HG03060 (cell line): ENCODE data around the gene IGF2BP1.
"Not testable (repeated sequence)": the region's sequence is repeated elsewhere in the genome, so short reads cannot be mapped to it uniquely, and the experiment has no call there.

Source experiments
- ATAC-seq: cut with Tn5 transposase; IDR thresholded peaks from one replicate; pipeline ENCODE4 v1.9.1; 2021; ENCODE audit warnings: low read depth, moderate number of reproducible peaks; ENCODE audit not compliant: unreplicated experiment

IGF2BP1 gene

GRCh38 chr17:49086316-49086605 lies 89.1 kb downstream of the IGF2BP1 start:
- ATAC-seq, result no peak

DNA sequence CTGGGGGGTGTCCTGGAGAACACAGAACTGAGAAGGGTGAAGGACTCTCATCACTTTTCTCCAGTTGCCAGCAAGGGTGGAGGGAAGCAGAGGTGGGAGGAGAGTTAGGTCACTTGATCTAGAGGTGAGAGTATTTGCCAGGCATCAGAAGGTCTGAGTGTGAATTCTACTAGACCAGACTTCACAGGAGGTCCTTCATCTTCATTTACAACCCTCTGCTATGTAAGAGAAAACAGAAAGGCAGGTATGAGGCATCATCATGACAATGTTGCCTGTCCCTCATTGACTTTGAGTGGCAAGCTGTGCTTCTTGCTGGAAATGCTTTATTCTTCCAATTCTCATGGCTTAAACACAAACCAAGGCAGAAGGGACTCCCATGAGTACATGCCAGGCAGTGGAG lies 89.5 kb downstream of the IGF2BP1 start:
- ATAC-seq, result no peak

DNA sequence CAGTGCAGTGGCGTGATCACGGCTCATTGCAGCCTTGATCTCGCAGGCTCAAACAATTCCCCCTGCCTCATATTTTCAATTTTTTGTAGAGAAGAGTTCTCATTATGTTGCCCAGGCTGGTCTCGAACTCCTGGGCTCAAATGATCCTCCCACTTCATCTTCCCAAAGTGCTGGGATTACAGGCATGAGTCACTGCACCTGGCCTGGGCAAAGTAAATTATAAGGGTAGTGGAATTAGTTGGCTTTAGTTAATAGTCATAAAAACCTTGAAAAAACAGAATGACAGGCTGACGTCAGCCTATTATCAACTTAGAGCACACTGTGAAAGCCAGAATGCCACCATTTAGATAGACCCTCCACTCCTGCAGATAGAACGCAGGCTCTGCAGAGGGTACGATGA lies 91.9 kb downstream of the IGF2BP1 start:
- no peak for ATAC-seq

DNA sequence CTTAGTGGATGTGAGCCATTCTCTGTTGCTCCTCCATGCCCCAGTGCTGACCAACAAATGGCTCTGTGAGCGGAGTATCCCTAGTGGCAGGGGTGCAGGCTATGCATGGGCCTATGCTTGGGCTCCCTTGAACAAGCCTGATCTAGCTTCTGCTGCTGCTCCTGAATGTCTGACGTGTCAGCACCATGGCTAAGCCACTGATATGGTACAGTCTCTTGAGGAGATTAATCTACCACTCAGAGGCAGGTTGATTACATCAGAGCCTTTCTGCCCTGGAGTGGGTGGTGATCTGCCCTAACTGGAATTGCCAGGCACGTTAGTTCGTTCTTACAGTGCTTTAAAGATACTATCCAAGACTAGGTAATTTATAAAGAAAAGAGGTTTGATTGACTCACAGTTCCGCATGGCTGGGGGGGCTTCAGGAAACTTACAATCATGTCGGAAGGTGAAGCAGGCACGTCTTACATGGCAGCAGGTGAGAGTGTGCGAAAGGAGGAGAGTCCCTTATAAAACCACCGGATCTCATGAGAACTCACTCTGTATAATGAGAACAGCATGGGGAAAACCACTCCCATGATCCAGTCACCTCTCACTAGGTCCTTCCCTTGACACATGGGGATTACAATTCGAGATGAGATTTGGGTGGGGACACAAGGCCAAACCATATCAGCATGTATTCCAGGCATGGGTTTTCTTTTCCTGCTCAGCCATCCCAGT lies 93.9 kb downstream of the IGF2BP1 start:
- no peak for ATAC-seq

DNA sequence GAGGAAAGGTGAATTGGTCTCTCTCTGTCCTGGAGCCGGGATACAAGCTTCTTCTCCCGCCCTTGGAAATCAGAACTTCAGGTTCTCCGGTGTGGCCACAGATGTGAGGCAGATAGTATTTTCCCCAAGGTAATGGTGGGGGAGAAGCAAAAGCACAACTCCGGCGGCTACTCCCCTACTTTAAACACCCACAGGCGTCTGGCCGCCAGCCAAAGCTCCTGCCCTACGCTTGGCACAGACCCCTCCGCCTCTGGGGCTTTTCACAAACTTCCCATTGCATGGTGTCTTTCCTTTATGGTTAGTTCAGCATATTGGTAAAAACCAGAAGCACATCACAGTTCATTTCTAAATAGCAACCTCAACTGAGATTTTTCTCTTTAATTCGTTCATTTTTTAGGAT lies 95.9 kb downstream of the IGF2BP1 start:
- ATAC-seq, result no peak

GRCh38 chr17:49100601-49101000 lies 103.4 kb downstream of the IGF2BP1 start:
- ATAC-seq, result no peak

- ATAC-seq, result no peak
These were observed 103.9 kb downstream of the IGF2BP1 start for GRCh38 chr17:49101054-49101534.

DNA sequence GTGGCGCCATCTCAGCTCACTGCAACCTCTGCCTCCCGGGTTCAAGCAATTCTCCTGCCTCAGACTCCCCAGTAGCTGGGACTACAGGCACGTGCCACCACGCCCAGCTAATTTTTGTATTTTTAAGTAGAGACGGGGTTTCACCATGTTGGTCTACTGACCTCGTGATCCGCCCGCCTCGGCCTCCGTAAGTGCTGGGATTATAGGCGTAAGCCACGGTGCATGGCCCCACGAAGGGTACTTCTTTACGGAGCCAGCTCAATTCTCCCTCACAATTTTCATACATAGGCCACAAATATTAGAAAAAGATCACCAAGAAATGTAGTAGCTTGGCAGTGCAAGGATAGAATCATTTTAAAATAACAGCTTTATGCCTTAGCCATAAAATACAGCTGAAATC lies 106.2 kb downstream of the IGF2BP1 start:
- not testable (repeated sequence) for ATAC-seq

GRCh38 chr17:49104511-49105074 lies 107.4 kb downstream of the IGF2BP1 start:
- ATAC-seq, result no peak
